GM12864 (cell line): ENCODE measurements around the gene RYR2.

Experiments used
- DNase-seq: peaks from one replicate; pipeline ENCODE4 v3.0.0-alpha.2; 2011; ENCODE audit warnings: low read depth
- H3K4me3 ChIP-seq: 2 replicates; pipeline ENCODE4 v1.5.1; 2011; ENCODE audit warnings: mild to moderate bottlenecking, low read depth, low read length, control low read depth
- CTCF ChIP-seq: IDR thresholded peaks from 2 replicates; pipeline ENCODE4 v1.5.1; 2011; ENCODE audit warnings: low read depth, mild to moderate bottlenecking, moderate library complexity, low read length, control low read depth, inconsistent platforms; ENCODE audit errors: missing control alignments

RYR2 gene

GRCh38 chr1:237711281-237711680 lies 669.3 kb downstream of the RYR2 start:
- H3K4me3 ChIP-seq, result no peak overlapping the region
- TF ChIP-seq CTCF, result no peak
- no peak for DNase-seq

DNA sequence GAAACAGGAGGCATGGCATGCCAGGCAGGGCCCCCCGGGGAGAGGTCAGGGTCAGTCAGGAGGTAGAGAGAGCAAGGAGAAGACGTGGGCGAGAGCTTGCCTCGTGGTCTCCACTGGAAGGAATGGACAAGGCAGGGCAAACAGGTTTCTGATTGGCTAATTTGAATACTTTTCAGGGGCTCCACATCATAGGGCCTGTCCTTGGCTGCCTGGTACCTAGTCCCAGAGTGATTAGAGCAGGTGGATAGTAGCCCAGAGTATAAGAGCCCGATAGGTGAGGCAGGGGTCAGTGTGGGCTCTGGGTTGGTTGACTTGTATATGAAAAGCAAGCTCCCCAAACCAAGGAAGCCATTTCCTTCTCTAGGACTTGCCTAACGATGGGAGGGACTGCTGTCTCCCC lies 670.1 kb downstream of the RYR2 start:
- no peak for TF ChIP-seq CTCF
- H3K4me3 ChIP-seq, result no peak overlapping the region
- DNase-seq, result no peak

GRCh38 chr1:237712586-237713157 lies 670.7 kb downstream of the RYR2 start:
- no peak for TF ChIP-seq CTCF
- H3K4me3 ChIP-seq, result no peak overlapping the region
- DNase-seq, result no peak

DNA sequence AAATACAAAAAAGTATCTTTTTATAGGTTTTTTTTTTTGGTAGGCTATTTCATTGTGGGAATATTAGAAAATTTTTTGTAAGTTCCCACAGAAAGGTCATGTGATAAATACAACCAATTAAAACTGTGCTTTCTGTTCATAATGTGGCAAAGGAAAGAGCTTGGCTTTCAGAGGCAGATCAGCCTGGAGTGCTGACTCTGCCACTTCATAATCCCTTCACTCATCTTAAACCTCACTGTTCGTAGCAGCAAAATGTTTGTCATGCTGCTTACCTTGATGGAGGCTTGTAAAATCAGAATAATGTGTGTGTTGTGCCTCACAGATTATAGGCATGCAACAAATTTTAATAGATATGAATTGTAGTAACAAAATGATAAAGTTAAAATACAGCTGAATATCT lies 671.9 kb downstream of the RYR2 start:
- TF ChIP-seq CTCF, result no peak
- no peak for DNase-seq

GRCh38 chr1:237717106-237717505 lies 675.1 kb downstream of the RYR2 start:
- TF ChIP-seq CTCF, result no peak
- H3K4me3 ChIP-seq, result no peak overlapping the region
- no peak for DNase-seq

More for the DNA sequence above, 671.9 kb downstream of the RYR2 start:
- no peak overlapping the region for H3K4me3 ChIP-seq

DNA sequence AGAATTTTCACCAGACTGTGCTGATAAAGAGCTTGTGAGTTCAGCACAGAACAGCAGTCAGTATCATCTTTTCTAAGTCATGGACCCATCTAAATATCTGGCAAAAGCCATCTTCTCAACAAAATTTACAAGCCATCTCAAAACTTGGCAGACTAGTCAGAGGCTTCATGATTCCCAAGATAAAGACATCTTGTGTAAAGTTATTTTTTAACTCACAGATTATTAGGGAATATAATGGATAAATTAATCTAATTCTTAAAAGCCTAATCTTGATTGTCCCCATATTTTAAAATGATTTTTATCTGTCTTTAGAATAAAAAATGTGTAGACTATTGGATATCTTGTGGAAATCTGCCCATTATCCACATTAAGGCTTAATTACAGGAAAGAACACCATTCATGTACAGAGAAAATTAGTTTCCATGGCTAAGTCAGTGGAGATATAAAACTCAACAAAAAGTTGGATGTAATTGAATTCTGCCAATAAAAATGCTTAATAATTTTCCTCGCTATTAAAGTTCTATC lies 688.9 kb downstream of the RYR2 start:
- DNase-seq, result no peak
- H3K4me3 ChIP-seq, result no peak overlapping the region
- no peak for TF ChIP-seq CTCF

DNA sequence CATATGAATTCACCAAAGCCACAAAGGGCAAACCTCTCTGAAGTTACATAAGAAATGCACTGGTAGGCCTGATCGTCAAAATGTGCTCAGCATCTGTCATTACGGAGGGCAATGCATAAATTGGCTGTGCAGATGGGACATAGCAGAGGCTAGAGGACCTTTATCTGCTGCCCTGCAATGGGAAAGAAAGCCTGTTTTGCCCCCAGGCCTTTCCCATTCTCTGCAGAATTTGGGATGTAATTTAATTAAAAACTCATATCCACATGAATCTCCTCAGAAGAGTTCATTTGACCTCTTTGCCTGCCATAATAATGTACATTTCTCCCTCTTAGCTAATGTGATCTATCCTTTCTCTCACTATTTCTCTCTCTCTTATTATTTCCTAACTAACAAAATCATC lies 690.7 kb downstream of the RYR2 start:
- TF ChIP-seq CTCF, result no peak

More for the DNA sequence above, 690.7 kb downstream of the RYR2 start:
- no peak for DNase-seq
- H3K4me3 ChIP-seq, result no peak overlapping the region
